Spleen (tissue), 7 donors: Measurements from ENCODE around the gene TMEM229B.

Source experiments
- CTCF ChIP-seq, 11 experiments: fragments of 200-600 bp in 7 of 11; fragments of 450-650 bp in 4 of 11; sonication (generic) in 4 of 11; IDR thresholded peaks in 8 of 11; conservative IDR thresholded peaks in 3 of 11; 1 replicate in 7 of 11; 2 replicates in 4 of 11; pipeline versions ENCODE4 v1.4.0 to v1.8.0; 2016 to 2021; ENCODE audit warnings: antibody characterized with exemption in 11 of 11, inconsistent platforms in 4 of 11, mild to moderate bottlenecking in 1 of 11
- POLR2A ChIP-seq, 3 donors: fragments of 450-650 bp; IDR thresholded peaks; one replicate each; pipeline ENCODE4 v1.5.1; 2017; ENCODE audit warnings: antibody characterized with exemption in 3 of 3, mild to moderate bottlenecking in 1 of 3
- donor health status: DM: no; HTN: no; CAD: no; lungs with moderate emphysema.
- donor health status: DM: no; HTN: no; CAD: no.
- donor health status: DM: no; HTN: no; CAD: no.

- TF ChIP-seq CTCF (IDR thresholded peaks at IDR 0.05 in 8 of 11, conservative IDR thresholded peaks at IDR 0.05 in 3 of 11) (no peak), POLR2A (IDR thresholded peaks at IDR 0.05) (no peak)
Observed at GRCh38 chr14:67464377-67464776, 24.1 kb downstream of the TMEM229B start.
